Nephron progenitor cell (in vitro differentiated cells): ENCODE data around the gene ARHGEF7.
A peak's percentile ranks its signal among the peaks of the same experiment; 100 is the strongest.
"Not testable (repeated sequence)": the region's sequence is repeated elsewhere in the genome, so short reads cannot be mapped to it uniquely, and the experiment has no call there.

Experiments
- DNase-seq: peaks from one replicate; pipeline ENCODE4 v3.0.0; 2021
- H3K27ac Mint-ChIP-seq: 2 replicates; pipeline ENCODE4 v1.8.0; 2021; ENCODE audit warnings: mild to moderate bottlenecking, moderate library complexity, mixed read lengths
- H3K27me3 Mint-ChIP-seq: 2 replicates; pipeline ENCODE4 v1.8.0; 2021; ENCODE audit warnings: mild to moderate bottlenecking, low read depth, mixed read lengths; ENCODE audit not compliant: poor library complexity
- H3K36me3 Mint-ChIP-seq: 2 replicates; pipeline ENCODE4 v1.8.0; 2021; ENCODE audit warnings: low read depth, mixed read lengths
- H3K4me1 Mint-ChIP-seq: 2 replicates; pipeline ENCODE4 v1.8.0; 2021; ENCODE audit warnings: mixed read lengths
- H3K4me3 Mint-ChIP-seq: 2 replicates; pipeline ENCODE4 v1.8.0; 2021; ENCODE audit warnings: mild to moderate bottlenecking, moderate library complexity, mixed read lengths
- H3K9me3 Mint-ChIP-seq: 2 replicates; pipeline ENCODE4 v1.8.0; 2021; ENCODE audit warnings: mild to moderate bottlenecking, moderate library complexity, mixed read lengths
- TF ChIP-seq, protein P1 (sequence below): fragments of 200-600 bp; sonication (generic); IDR thresholded peaks from 2 replicates; pipeline ENCODE4 v1.5.0; 2021; ENCODE audit warnings: antibody characterized with exemption

Gene ARHGEF7

DNA sequence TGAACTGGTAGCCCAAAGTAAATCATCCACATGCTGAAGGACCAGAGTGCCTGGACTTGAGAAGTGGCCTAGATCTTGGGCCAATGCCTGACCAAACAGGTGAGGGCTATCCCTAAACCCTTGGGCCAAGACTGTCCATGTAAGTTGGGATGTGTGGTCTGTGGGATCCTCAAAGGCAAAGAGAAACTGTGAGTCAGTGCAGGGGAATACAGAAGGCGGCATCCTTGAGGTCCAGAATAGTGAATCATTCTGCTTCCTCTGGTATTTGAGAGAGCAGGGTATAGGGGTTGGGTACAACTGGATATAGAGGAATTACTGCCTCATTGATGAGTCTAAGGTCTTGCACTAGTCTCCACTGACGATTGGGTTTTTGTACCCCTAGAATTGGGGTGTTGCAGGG, 79.5 kb downstream of the ARHGEF7 start:
- DNase-seq, H3K27me3 Mint-ChIP-seq, H3K27ac Mint-ChIP-seq, H3K4me3 Mint-ChIP-seq, H3K4me1 Mint-ChIP-seq: not testable (repeated sequence)
- Mint-ChIP-seq H3K9me3 (peaks cover 71% of the 10 kb centered on the region), H3K36me3 (peaks cover 98% of the 10 kb centered on the region)

DNA sequence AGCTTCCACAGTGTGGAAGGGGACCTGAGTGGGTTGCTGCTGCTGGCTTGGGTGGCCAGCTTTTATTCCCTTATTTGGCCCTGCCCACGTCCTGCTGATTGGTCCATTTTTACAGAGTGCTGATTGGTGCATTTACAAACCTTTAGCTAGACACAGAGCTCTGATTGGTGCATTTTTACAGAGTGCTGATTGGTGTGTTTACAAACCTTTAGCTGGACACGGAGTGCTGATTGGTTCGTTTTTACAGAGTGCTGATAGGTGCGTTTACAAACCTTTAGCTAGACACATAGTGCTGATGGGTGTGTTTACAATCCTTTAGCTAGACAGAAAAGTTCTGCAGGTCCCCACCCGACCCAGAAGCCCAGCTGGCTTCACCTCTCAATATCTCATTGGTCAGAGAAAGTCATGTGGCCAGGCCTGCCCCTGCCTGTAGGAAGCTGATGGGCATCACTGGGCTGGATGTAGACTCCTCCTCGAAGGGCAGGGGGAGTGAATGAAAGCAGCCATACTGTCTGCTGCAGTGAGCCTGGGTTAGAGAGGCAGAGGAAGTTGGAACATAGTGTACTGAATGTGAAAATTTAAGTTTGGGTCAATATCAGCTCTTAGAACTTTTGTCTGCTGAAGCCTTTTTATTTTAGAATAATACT, 83.7 kb downstream of the ARHGEF7 start:
- H3K4me1 Mint-ChIP-seq = peaks cover 37% of the 10 kb centered on the region

DNA sequence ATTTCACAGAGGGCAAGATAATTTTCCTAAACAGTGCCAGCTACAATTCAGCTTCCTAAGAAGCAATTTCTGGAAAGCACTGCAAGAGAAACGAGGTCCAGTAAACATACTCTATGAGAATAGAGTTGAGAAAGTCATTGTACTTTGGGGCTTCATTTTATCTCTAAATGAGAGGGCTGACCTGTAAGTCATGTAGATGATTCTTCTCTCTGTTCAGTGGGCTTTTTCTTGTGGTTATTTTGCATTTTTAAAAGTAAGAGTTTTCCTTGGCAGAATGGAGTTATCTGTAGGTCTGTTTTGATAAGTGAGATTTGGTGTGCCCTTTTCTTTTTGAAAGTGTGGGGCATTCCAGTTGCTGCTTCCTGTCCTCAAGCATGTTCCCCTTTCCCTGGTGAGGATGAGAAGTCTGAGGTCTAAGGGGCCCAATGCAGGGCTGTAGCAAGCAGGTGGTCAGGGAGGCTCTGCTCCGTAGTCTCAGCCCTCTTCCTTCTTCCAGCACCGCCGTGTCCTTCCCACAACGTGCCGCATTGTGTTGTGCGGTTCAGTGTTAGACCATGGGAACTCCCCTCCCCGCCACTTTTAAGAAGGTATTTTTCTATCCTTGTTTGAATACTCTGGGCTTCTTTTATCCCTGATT, 86.3 kb downstream of the ARHGEF7 start:
- TF ChIP-seq, protein P1, sequence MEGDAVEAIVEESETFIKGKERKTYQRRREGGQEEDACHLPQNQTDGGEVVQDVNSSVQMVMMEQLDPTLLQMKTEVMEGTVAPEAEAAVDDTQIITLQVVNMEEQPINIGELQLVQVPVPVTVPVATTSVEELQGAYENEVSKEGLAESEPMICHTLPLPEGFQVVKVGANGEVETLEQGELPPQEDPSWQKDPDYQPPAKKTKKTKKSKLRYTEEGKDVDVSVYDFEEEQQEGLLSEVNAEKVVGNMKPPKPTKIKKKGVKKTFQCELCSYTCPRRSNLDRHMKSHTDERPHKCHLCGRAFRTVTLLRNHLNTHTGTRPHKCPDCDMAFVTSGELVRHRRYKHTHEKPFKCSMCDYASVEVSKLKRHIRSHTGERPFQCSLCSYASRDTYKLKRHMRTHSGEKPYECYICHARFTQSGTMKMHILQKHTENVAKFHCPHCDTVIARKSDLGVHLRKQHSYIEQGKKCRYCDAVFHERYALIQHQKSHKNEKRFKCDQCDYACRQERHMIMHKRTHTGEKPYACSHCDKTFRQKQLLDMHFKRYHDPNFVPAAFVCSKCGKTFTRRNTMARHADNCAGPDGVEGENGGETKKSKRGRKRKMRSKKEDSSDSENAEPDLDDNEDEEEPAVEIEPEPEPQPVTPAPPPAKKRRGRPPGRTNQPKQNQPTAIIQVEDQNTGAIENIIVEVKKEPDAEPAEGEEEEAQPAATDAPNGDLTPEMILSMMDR = no peak
- H3K4me3 Mint-ChIP-seq = no peak overlapping the region
- peak overlapping the region; percentile 57 for H3K27ac Mint-ChIP-seq
- DNase-seq = no peak
- peaks cover 47% of the 10 kb centered on the region for H3K36me3 Mint-ChIP-seq
- peaks cover 55% of the 10 kb centered on the region for H3K4me1 Mint-ChIP-seq
- H3K9me3 Mint-ChIP-seq = peaks cover 21% of the 10 kb centered on the region
- H3K27me3 Mint-ChIP-seq = peaks cover 4% of the 10 kb centered on the region

More for the DNA sequence above, 83.7 kb downstream of the ARHGEF7 start:
- H3K27ac Mint-ChIP-seq, H3K27me3 Mint-ChIP-seq, DNase-seq, H3K4me3 Mint-ChIP-seq: not testable (repeated sequence)
- Mint-ChIP-seq H3K9me3 (peaks cover 37% of the 10 kb centered on the region), H3K36me3 (peaks cover 66% of the 10 kb centered on the region)

DNA sequence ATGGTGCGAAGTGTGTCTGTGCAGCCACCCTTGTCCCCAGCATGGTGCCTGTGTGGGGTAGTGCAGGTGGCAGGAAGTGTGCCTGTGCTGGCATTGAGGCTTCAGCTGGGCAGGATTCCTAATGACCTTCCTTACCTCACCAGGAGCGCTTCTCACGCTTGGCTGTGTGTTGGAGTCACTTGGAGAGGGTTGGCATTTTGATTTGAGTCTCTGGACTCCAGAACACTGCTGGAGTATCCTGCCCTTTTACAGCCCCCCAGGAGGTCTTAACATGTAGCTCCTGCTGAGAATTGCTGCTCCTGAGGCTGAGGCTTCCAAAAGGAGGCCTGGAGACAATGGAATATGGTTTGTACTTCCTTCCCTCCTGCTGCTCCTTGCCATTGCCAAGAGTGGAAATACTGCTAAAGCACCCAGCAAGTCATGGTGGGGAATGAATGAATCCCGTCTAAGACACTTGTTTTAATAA, 87.1 kb downstream of the ARHGEF7 start:
- H3K9me3 Mint-ChIP-seq = peaks cover 14% of the 10 kb centered on the region
- no peak overlapping the region for H3K4me3 Mint-ChIP-seq
- peaks cover 55% of the 10 kb centered on the region for H3K4me1 Mint-ChIP-seq
- H3K36me3 Mint-ChIP-seq = peaks cover 40% of the 10 kb centered on the region
- H3K27ac Mint-ChIP-seq = no peak overlapping the region
- peaks cover 4% of the 10 kb centered on the region for H3K27me3 Mint-ChIP-seq
- TF ChIP-seq, protein P1 = no peak
- no peak for DNase-seq

DNA sequence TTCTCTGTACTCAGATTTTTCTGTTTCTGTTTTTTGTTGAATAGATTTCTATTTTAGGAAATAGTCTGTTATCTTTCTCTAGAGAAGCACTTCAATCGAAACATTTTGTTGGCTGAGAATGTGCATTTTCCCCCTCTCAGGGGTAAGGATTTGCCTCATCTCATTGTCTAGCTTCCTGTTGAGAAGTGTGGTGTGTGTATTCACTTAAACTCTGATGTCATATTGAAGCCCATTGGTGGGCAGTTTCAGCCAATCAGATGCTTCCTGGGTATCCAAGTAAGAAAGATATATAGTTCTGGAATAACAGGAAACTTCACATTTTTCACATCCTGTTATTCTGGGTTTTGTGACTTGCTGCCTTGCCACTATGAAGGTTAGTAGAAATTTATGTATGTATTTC, 87.6 kb downstream of the ARHGEF7 start:
- Mint-ChIP-seq H3K4me3 (no peak overlapping the region), H3K27me3 (peaks cover 4% of the 10 kb centered on the region), H3K9me3 (peaks cover 9% of the 10 kb centered on the region), H3K4me1 (peaks cover 55% of the 10 kb centered on the region), H3K36me3 (peaks cover 35% of the 10 kb centered on the region), H3K27ac (no peak overlapping the region)
- no peak for DNase-seq
- TF ChIP-seq, protein P1 = no peak

DNA sequence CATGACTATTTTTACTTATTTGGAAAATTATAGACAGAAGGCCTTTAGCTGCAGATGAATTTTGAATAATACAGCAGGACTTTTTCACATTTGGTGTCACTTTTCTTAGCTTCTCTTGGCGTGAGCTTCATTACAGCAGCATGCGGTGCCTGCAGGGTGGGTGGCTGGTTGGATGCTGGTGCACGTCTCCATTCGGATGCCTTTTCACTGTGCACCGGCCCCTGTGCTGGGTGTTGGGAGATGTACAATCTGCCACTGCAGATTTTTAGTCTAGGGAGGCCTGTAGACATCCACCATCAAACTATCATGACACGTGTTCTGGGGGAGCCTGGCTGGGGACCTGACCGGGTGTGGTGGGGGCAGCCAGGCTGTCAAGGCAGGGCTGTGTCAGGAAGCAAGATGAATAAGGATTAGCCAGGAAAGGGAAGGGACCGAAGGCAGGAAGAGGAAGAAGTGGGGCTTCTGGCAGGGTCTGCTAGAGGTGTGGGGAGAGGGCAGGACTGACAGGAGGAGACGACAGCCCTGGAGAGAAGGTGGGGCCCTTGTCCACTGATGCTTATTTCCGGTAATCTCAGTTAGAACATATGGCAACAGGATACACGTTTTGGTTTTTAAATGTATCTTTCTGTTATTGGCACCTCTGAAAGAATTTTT, 88.8 kb downstream of the ARHGEF7 start:
- H3K4me3 Mint-ChIP-seq = no peak overlapping the region
- peaks cover 24% of the 10 kb centered on the region for H3K36me3 Mint-ChIP-seq
- no peaks in the 10 kb centered on the region for H3K9me3 Mint-ChIP-seq
- H3K4me1 Mint-ChIP-seq = peaks cover 55% of the 10 kb centered on the region
- H3K27ac Mint-ChIP-seq = peak overlapping the region; percentile 75
- no peak for DNase-seq
- peaks cover 4% of the 10 kb centered on the region for H3K27me3 Mint-ChIP-seq
- TF ChIP-seq, protein P1 = no peak
